A673 (cell line): ENCODE measurements around the gene FCMR.

Experiments used
- CTCF ChIP-seq: fragments of 300-800, 200-600 bp; sonication (generic); conservative IDR thresholded peaks from 2 replicates; pipeline ENCODE4 v1.5.1; 2017; ENCODE audit warnings: low read depth, mild to moderate bottlenecking, antibody characterized with exemption, low read length, moderate library complexity, mixed read lengths
- EZH2 ChIP-seq: fragments of 200-600 bp; sonication (generic); IDR thresholded peaks from 2 replicates; pipeline ENCODE4 v1.6.1; 2017; ENCODE audit warnings: borderline replicate concordance, low read depth, mild to moderate bottlenecking, mixed read lengths, antibody characterized with exemption, low read length; ENCODE audit not compliant: poor library complexity, severe bottlenecking

DNA sequence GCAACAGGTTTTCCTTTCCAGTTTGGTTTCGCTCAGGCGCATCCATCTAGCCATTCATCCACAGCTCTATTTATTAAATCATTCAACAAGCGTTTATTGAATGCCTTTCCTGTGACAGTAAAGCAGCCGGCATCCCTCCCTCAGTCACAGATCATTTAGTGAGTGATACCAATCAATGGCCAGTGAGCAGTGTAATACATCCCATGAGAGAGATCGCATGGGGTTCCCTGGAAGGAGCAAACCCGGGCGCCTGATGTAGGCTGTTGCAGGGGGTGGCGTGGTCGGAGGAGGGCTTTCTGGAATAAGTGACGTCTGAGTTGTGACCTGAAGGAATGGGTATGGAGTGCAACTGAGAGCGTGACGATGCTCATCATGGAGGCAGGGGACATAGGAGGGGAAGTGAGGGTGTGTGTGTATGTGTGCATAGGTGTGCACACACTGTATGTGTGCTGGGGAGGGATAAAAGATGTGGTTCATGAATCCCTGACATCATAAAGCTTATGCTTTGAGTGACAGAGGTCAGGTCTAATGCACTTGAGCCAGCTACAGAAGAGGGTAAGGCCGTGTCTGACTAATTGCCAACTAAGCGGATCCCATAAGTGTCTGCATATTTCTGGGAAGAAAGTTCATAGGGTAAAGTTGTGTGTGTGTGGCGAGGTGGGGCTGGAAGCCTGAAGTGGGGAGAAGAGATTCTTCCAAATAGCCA, 6.6 kb downstream of the FCMR start:
- TF ChIP-seq CTCF (no peak), EZH2 (no peak)
